HG02938 (cell line): Measurements from ENCODE around the gene NIM1K.
"Not testable (repeated sequence)": the region's sequence is repeated elsewhere in the genome, so short reads cannot be mapped to it uniquely, and the experiment has no call there.

Experiments used
- ATAC-seq: cut with Tn5 transposase; IDR thresholded peaks from one replicate; pipeline ENCODE4 v1.9.1; 2021; ENCODE audit warnings: mild to moderate bottlenecking, moderate library complexity; ENCODE audit not compliant: unreplicated experiment

NIM1K gene

GRCh38 chr5:43191740-43192557, at the start of gene NIM1K:
Gene NIM1K, plus strand, starts transcription at chr5:43192225. Its CDS starts 53,551 bp downstream, at chr5:43245776.
- peak; percentile 47 for ATAC-seq

- ATAC-seq: no peak
Measured at GRCh38 chr5:43145071-43145470, 47.0 kb upstream of the NIM1K start.

- no peak for ATAC-seq
Measured at GRCh38 chr5:43146958-43147357, 45.1 kb upstream of the NIM1K start.

- no peak for ATAC-seq
Measured at GRCh38 chr5:43148417-43148816, 43.6 kb upstream of the NIM1K start.

- no peak for ATAC-seq
Measured at GRCh38 chr5:43149231-43149630, 42.8 kb upstream of the NIM1K start.

- no peak for ATAC-seq
Measured at GRCh38 chr5:43150075-43150474, 42.0 kb upstream of the NIM1K start.

GRCh38 chr5:43150748-43151147, 41.3 kb upstream of the NIM1K start:
- no peak for ATAC-seq

GRCh38 chr5:43152946-43153345, 39.1 kb upstream of the NIM1K start:
- ATAC-seq: no peak

- ATAC-seq: no peak
Measured at GRCh38 chr5:43154469-43154868, 37.6 kb upstream of the NIM1K start.

GRCh38 chr5:43155394-43156096, 36.5 kb upstream of the NIM1K start:
- no peak for ATAC-seq

GRCh38 chr5:43156388-43156787, 35.6 kb upstream of the NIM1K start:
- ATAC-seq: no peak

- ATAC-seq: no peak
Measured at GRCh38 chr5:43157068-43157467, 35.0 kb upstream of the NIM1K start.

GRCh38 chr5:43161244-43161643, 30.8 kb upstream of the NIM1K start:
- ATAC-seq: no peak

- not testable (repeated sequence) for ATAC-seq
Measured at GRCh38 chr5:43164801-43165200, 27.2 kb upstream of the NIM1K start.

- ATAC-seq: no peak
Measured at GRCh38 chr5:43165323-43165722, 26.7 kb upstream of the NIM1K start.

GRCh38 chr5:43168175-43168574, 23.9 kb upstream of the NIM1K start:
- ATAC-seq: no peak

GRCh38 chr5:43171451-43171850, 20.6 kb upstream of the NIM1K start:
- no peak for ATAC-seq

- ATAC-seq: no peak
Measured at GRCh38 chr5:43171926-43172325, 20.1 kb upstream of the NIM1K start.

- no peak for ATAC-seq
Measured at GRCh38 chr5:43172779-43173178, 19.2 kb upstream of the NIM1K start.

GRCh38 chr5:43174586-43174985, 17.4 kb upstream of the NIM1K start:
- no peak for ATAC-seq

- no peak for ATAC-seq
Measured at GRCh38 chr5:43179836-43180235, 12.2 kb upstream of the NIM1K start.

GRCh38 chr5:43182421-43182820, 9.6 kb upstream of the NIM1K start:
- ATAC-seq: no peak
